Activated gamma-delta T cell (primary cell): ENCODE measurements around the gene PARD3.
"Not testable (repeated sequence)": the region's sequence is repeated elsewhere in the genome, so short reads cannot be mapped to it uniquely, and the experiment has no call there.

Source experiments
- DNase-seq: peaks from one replicate; lab custom pipeline; 2025; lab: John Stamatoyannopoulos, UW
- total RNA-seq, 2 donors: gene quantifications; one replicate each; lab custom pipeline; 2026; lab: John Stamatoyannopoulos, UW

The PARD3 gene
- total RNA-seq, result 2.6 to 4.5 reads per million in 2 donors

DNA sequence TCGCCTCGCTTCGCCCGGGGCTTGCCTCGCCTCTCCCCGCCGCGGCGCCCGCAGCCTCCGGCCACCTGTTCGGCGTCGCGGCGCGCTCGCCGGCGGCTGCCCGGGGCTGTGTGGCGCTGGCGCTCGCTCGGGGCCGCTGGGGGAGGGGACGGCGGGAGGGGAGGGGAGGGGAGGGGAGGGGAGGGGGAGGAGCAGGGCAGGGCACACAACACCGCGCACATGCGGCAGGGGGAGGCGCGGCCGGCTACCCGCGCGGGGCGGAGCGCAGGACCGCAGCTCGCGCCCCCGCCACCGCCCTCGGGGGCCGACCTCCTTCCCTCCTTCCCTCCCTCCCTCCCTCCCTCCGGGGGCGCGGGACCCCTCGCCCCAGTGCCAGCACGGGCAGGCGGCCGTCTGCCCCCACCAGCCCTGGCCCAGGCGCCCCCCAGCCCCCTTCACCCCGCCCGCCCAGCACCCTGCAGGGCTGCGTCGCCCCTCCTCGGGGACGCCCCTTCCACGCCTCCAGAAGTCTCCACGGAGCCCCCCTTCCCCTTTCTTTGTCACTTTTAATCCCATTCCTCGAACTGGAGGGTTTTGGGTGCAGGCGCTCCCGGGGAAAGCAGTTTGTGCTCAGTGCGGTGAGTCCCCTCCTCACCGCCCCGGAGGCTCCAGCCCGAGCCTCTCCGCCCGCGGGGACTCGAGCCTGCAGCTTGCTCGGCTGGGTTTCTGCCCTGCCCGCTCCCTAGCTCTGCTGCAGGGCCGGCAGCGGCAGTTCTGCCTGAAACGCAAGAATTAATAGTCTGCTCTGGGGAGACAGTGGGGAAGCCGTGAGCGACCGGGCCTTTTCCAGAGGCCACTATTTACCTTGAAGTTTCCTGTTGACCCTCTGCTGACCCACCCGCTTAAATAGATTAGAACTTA is at the start of gene PARD3:
PARD3 (minus strand) TSS at position 112 of the 900 bp plus-strand sequence. CDS start 301 bp downstream, outside the sequence.
- DNase-seq, result no peak

DNA sequence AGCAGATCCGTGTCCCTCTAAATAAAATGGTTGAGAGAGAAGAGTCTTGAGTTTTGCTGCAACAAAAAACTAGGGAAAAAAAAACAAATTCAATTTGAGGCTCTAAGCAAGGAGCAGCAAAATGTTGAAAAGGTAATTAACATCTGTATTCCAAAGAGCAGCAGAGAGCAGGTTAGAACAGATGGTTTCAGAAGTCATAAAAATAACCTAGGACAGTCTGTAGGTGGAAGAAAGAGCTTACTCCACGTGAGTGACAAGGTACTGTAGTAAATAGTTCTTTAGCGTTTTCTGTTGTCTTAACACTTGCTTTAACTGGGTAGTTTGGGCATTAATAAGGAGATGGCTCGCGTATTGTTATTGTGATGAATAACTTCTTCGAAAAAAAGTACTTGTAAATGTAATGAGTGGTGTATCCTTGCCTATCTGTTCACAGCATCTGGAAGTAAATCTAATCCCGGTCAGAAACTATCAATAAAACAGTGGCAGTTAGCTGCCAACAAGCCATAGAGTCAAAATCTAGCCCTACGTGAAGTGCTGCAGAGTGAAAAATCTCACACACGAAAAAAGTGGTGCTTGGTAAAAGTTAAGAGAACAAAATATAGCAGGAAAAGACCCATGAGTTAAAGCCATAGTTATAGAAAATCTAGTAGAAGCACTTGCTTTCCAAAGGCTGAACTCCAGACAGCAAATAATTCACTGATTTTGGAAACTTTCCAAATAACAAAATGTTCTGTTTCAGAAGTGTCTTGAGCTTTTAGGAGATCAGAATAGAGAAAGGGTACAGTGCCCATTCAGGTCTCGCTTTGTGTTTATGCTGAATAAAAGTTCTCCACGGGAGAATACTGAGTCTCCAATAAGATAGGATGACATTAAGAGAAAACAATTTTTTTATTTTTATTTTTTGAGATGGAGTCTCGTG is 49.3 kb upstream of the PARD3 start:
- no peak for DNase-seq

DNA sequence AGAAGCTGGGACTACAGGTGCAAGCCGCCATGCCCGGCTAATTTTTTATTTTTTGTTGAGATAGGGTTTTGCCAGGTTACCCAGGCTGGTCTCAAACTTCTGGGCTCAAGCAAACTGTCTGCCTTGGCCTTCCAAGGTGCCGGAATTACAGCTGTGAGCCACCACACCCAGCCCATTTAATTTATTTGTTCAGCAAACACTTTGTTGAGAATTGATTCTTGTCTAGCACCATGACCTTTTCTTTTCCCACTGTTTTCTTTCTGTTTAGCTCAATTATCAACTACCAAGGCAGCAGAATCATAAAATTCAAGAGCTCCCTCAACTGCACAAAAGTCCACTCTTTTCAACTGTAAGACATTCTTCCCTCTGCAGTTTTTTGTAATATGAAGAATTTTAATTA is 47.8 kb upstream of the PARD3 start:
- no peak for DNase-seq

DNA sequence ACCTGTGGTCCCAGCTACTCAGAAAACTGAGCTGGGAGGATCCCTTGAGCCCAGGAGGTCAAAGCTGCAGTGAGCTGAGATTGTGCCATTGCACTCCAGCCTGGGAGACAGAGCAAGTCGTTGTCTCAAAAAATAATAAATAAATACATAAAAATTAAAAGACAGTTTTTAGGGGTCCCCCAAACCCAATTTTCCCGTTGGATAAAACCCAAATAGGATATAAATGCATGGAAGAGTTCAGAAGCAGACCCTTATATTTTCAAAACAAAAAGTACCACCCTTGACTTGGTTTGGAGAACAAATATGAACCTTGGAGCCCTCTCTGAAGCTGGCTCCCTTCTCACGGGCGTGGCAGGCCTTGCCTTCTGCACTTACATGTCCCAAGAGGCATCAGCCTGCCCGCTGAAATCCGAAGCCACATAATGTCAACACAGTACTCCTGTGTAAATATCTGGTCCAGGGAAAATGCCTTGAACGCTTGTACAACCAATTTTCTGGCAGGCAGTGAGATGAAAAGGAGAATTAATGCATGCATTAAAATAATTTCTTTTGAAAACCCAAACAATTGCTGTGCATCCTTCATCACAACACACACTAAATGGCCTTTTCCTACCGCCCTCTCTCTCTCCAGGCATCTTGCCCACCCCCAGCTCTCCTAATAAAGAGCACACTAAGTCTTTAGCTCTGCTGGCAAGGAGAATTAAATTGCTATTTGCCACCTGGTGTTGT is 46.4 kb upstream of the PARD3 start:
- no peak for DNase-seq

DNA sequence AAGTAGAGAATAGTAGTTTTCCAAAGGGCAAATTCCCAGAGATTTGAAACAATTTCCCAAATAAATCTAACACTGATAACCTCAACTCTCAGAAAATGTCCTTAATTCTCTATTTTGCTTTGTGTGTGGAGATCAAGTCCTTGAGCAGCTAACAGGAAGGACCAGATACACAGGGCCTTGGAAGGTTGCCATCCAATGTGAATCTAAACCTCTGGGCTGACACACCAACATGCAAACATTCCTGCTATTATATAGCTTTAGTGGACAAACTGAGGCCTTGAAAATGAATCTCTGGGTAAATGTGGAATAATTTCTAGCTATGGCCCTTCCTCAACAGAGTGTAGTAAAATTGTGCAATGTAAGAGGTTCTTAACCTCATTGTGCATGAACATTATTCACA is 44.1 kb upstream of the PARD3 start:
- DNase-seq, result no peak

DNA sequence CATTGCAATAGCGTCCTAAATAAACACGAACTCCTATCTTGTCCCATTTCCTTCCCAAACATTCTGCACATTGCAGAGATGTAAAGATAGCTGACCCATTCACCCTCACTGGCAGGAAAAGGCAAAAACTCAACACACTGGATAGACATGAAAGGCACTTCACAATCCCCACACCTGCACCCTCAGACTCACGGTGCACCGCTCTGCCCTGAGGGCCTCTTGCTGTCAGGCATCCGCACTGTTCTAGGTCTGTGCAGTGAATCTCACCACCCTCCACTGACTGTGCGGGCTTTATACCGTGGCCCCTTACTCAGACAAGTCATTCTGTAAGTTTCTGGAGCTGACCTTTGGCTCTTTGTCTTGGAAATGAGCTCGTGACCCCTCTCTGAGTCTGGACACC is 42.9 kb upstream of the PARD3 start:
- no peak for DNase-seq

DNA sequence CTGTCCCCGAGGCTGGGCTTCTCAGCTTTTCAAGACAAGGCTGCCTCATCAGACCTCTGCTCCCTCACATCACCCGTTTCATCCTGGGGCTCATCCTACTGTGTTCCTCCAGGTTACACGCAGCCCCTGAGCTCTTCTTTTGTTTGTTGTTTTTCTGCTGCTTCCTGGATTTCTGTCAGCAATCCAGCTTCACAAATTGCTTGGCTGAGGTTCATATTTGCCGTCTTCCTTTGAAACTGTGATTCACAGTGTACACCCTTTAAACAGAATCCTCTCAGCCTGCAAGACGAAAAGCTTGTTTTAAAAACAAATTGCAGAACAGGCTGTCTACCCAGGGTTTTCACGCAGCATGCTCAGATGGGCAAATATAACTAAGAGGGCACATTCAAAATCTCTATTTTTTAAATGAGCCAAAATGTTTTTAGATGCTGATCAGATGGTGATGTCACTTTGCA is 39.1 kb upstream of the PARD3 start:
- no peak for DNase-seq

DNA sequence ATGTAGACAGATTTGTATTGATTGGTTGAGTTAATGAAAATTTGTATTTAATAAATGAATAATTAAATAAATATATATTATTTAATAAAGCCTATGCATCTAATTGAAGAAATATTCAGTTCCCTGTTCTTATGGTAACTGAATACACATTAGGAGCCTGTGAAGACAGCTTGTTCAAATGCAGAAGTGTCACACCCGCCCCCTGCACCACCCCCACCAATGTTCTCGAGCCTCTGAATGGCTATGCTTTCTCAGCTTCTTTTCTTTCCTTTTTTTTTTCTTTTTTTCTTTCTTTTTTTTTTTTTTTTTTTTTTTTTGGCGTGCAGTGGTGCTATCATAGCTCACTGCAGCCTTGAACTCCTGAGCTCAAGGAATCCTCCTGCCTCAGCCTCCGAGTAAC is 38.3 kb upstream of the PARD3 start:
- DNase-seq, result no peak

DNA sequence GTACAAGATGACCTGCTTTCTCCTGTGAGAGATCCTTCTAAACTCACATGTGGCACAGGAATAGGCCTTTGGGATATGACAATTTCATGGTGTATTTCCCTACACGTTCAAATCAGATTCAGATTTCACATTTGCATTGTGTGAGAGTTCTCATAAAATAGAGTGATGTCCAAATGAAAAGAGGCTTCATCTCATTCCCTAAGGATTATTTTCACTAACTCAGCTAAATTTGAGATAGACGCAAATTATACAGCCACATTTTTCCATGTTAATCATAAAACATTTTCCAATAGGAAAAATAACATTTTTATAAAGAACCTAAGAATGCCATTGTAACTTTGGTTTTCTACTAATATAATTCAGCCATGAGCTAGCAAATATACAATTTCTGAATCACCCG is 35.5 kb upstream of the PARD3 start:
- DNase-seq, result no peak

DNA sequence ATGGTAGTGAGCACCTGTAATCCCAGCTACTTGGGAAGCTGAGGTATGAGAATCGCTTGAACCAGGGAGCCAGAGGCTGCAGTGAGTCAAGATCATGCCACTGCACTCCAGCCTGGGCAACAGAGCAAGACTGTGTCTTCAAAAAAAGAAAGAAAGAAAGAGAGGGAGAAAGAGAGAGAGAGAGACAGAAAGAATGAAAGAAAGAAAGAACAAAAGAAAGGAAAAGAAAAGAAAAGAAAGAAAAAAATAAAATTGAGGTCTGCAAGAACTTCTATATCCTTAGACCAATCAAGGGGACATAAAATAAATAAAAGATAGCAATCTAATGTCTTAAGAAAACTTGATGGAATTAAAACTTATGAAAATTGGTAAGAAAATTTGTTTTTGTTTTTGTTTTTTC is 34.9 kb upstream of the PARD3 start:
- DNase-seq, result no peak

DNA sequence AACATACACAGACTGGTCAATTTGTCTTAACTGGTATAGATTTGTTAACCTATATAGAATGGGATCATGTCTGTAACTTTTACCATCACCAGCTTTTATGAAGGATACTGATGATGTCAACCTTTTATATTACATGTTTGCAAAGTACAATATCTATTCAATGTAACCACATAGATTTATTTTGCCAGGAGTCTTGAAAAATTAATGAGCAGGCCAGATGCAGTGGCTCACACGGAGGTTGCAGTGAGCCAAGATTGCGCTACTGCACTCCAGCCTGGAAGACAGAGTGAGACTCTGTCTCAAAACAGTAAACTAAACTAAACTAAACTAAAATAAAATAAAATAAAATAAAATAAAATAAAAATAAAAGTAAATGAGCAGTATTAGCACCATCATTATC is 30.0 kb upstream of the PARD3 start:
- DNase-seq, result no peak

DNA sequence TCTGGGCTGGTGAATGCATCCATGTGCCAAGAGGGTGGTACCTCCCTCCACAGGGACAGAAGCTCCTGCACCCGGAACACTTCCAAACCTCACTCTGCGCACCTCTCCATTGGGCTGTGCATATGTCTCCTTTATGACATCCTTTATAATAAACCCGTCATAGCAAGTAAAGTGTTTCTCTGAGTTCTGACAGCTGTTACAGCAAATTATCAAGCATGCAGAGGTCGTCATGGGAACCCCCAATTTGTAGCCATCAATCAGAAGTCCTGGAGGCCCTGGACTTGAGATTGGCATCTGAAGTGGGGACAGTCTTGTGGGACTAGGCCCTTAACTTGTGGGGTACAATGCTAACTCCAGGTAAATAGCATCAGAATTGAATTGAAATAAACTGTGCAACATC is 29.4 kb upstream of the PARD3 start:
- no peak for DNase-seq

DNA sequence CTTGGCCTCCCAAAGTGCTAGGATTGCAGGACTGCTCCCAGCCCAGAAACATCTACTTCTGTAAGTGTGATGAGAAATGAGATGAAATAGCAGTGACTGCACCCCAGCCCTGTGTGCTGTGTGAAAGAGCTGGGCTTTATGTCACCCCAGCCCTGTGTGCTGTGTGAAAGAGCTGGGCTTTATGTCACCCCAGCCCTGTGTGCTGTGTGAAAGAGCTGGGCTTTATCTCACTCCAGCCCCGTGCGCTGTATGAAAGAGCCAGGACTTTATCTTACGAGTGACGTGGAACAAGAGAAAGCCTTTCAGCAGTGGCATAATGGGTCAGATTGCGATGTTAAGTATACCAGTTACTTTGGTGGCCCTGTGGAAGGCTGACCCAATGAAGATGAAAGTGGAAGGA is 28.4 kb upstream of the PARD3 start:
- DNase-seq, result not testable (repeated sequence)

DNA sequence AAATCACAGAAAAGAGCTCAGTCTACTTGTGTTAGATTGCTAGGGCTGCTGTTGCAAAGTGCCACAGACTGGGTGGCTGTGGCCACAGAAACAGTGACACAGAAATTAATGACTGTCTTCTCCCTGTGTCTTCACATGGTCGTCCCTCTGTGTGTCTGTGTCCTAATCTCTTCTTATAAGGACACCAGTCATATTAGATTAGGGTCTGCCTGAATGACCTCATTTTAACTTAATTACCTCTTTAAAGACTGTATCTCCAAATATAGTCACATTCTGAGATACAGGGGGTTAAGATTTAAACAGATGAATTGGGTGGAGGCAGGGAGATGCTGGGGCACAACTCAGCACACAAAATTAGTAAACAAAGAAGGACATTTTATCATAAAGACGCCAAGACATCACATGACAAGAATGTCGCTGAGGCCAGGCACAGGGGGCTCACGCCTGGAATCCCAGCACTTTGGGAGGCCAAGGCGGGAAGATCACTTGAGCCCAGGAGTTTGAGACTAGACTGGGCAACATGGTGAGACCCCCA is 23.3 kb upstream of the PARD3 start:
- no peak for DNase-seq

DNA sequence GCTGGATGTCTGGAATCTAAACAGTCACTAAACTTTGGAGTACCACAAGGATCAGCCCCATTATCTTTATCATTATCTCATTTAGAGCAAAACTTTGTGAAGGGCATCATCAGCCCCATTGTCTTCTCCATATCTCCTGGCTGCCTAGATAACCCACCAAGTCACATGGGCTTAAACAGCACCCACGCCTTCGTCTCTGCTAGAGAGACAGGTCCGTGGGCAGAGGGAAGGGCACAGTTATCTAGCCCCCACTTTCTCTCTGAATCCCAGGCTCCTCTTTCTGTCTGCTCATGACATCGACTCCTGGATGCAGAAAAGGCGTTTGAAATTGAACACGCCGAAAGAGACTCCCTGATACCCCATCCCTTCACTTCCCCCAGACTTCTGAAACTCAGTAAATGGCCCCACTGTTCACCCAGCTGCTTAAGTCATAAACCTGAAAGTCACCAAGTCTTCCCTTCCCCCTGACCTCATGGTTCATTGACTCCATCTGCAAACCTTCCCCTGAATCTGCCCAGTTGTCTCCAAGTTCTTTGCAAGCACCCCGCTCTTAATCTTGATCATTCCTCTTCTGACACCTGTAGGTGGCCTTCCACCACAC is 20.9 kb upstream of the PARD3 start:
- no peak for DNase-seq

DNA sequence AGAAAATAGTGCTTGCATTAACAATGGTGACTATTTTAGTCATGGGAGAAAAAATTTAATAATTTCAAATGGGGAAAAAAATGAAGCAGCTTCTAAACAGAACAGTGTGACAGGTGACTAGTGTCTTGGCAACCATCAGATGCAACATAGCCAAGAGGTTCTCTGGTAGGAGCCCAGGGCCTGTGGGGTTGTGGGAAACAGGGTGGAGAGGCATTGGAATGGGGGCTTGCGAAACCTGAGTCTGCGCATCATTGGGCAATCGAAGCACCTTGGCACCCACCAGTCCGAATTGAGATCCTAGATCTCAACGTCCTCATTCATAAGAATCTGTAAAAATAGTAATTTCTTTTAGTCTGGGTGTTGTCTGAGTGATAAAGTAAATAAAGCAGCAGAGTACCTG is 19.2 kb upstream of the PARD3 start:
- DNase-seq, result no peak

DNA sequence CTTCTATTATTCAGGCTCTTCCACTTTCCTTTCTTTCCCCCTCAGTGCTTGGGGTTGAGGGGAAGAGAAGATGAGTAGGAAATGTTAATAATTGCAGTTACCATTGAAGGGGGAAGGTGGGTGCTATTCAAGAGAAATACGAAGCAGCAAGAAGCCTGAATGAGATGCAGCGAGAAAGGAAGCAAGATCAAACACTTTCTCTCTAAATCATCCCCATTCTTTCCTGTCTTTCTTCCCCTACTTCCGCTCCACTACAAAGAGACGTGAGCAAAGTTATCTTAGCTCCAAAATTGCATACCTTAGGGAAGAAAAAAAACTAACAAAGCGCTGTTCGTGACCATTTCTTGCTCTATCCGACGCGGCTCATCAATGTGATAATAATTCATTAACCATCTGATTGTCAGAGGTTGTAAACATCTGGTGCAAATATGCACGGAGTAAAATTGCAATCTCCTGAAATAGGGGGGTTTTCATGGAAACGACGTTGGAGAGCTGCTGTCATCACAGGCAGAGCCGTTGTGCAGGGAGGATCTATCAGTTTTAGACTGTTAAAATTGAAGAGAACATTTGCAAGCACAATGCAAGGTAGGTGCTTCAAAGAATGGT is 15.2 kb upstream of the PARD3 start:
- no peak for DNase-seq

DNA sequence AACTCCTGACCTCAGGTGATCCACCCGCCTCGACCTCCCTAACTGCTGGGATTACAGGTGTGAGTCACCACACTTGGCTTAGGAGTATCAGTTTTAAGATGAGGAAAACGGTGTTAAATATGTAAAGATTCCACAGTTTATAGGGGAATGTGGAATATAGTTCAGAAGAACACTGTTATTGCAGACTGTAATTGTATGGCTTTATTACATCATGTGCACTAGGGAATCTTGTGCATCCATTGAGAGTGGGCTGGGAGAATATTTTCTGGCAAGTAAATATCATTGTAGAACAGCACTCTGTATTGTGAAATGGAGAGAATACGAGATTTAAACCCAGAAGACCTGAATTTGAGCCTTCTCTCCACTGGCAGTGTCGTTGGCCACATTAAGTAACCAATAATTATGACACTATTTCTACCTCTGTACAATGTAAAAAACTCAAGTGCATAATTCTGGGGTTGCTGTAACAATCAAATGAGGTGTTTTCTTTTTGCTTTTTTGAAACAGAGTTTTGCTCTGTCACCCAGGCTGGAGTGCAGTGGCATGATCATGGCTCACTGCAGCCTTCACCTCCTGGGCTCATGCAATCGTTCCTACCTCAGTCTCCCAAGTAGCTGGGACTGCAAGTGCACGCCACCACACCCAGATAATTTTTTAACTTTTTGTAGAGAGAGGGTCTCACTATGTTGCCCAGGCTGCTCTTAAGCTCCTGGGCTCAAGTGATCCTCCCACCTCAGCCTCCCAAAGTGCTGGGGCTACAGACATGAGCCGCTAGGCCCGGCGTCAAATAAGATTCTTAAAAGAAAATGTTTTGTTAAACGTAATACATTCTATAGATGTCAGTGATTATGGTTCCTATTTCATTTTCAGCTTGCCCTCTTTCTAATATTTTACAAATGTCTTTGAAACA is 12.0 kb upstream of the PARD3 start:
- DNase-seq, result no peak

DNA sequence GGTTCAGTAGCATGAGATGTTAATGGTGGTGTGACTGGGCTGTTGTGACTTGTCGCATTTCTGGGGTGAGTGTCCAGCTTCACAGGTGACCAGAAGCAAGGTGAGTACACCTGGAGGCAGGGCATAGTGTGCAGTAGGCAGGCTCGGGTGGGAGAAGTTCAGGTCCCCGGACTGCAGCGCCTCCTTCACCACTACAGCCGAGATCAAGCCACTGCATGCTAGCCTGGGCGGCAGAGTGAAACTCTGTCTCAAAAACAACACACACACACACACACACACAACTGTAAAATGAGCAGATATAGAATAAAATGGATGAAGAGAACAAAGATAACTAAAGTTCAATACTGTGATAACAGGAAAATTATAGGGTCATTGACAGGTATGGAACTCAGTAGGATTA is 11.1 kb upstream of the PARD3 start:
- DNase-seq, result no peak

DNA sequence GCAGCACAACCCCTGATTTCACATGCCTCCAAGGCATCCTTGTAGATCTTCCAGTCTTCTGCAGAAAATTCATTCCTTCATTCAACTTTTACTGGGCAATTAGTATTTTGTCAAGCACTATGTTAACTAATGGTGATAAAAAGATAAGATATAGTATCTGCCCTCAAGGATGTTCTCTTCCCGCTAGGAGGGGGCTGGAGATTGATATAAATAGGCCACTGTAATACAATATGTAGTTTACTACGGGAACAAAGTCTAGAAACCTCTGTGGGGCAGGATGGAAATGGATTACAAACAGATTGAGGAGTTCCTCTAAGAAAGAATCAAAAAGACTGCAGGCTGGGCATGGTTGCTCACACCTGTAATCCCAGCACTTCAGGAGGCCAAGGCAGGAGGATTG is 10.3 kb upstream of the PARD3 start:
- no peak for DNase-seq
